Measurements from ENCODE around the gene NKIRAS1. TPM values are rescaled to one million over a fixed set of nuclear protein-coding genes. Genes with fewer than 3 reads are reported as not detected.

The NKIRAS1 gene
- total and polyA plus RNA-seq, 8 donors = 8.8 to 19.7 (median 14.5) TPM

GRCh38 chr3:23889386-23889785 lies 27.4 kb downstream of the NKIRAS1 start:
- intact Hi-C loops (cut with DNase I) = no loop called here
- Histone ChIP-seq H3K27ac (peak overlapping the region in 1 of 2 donors; percentile 31), H3K36me3 (peaks cover 0 to 12% of the 10 kb centered on the region in 2 donors), H3K27me3 (no peaks in the 10 kb centered on the region), H3K4me3 (no peak overlapping the region), H3K9me3 (no peaks in the 10 kb centered on the region), H3K4me1 (peaks cover 0 to 29% of the 10 kb centered on the region in 2 donors)
- ATAC-seq (no peak), DNase-seq (no peak)
- TF ChIP-seq CTCF (IDR thresholded peaks at IDR 0.05) = no peak

- ATAC-seq (peak; percentile 77), DNase-seq (peak in 1 of 4 donors; percentile 51)
- Histone ChIP-seq H3K9me3 (no peaks in the 10 kb centered on the region), H3K27me3 (no peaks in the 10 kb centered on the region), H3K4me3 (no peak overlapping the region), H3K4me1 (peaks cover 0 to 29% of the 10 kb centered on the region in 2 donors), H3K36me3 (peaks cover 0 to 12% of the 10 kb centered on the region in 2 donors), H3K27ac (peak overlapping the region in 1 of 2 donors; percentile 31)
- intact Hi-C loops (cut with DNase I) = no loop called here
- peak; percentile 71 to 86 for TF ChIP-seq CTCF (IDR thresholded peaks at IDR 0.05)
These were observed 28.1 kb downstream of the NKIRAS1 start for GRCh38 chr3:23888617-23889228.

- Histone ChIP-seq H3K9me3 (no peaks in the 10 kb centered on the region), H3K27ac (no peak overlapping the region), H3K4me1 (peaks cover 0 to 26% of the 10 kb centered on the region in 2 donors), H3K27me3 (no peaks in the 10 kb centered on the region), H3K36me3 (peaks cover 0 to 26% of the 10 kb centered on the region in 2 donors), H3K4me3 (no peak overlapping the region)
- intact Hi-C loops (cut with DNase I) = no loop called here
- ATAC-seq (no peak), DNase-seq (no peak)
- TF ChIP-seq CTCF (IDR thresholded peaks at IDR 0.05) = no peak
These were observed 30.5 kb downstream of the NKIRAS1 start for GRCh38 chr3:23886311-23886710.

- Histone ChIP-seq H3K27me3 (no peaks in the 10 kb centered on the region), H3K4me1 (peaks cover 0 to 35% of the 10 kb centered on the region in 2 donors), H3K36me3 (peaks cover 0 to 20% of the 10 kb centered on the region in 2 donors), H3K27ac (peak overlapping the region in 1 of 2 donors; percentile 45), H3K4me3 (no peak overlapping the region), H3K9me3 (no peaks in the 10 kb centered on the region)
- TF ChIP-seq CTCF (IDR thresholded peaks at IDR 0.05) = no peak
- peak; percentile 19 for ATAC-seq
- intact Hi-C loops (cut with DNase I) = no loop called here
- no peak for DNase-seq
These were observed 31.6 kb downstream of the NKIRAS1 start for GRCh38 chr3:23885210-23885609.

- H3K9me3 ChIP-seq = no peaks in the 10 kb centered on the region
- ATAC-seq (peak; percentile 37), DNase-seq (no peak)
- peak overlapping the region in 1 of 2 donors; percentile 45 for H3K27ac ChIP-seq
- H3K27me3 ChIP-seq = no peaks in the 10 kb centered on the region
- no peak overlapping the region for H3K4me3 ChIP-seq
- peaks cover 0 to 16% of the 10 kb centered on the region in 2 donors for H3K36me3 ChIP-seq
- intact Hi-C loops (cut with DNase I) = no loop called here
- TF ChIP-seq CTCF (IDR thresholded peaks at IDR 0.05) = no peak
- peaks cover 0 to 35% of the 10 kb centered on the region in 2 donors for H3K4me1 ChIP-seq
These were observed 32.3 kb downstream of the NKIRAS1 start for GRCh38 chr3:23884481-23884880.
